ENCODE data around the gene MTF2.

DNA sequence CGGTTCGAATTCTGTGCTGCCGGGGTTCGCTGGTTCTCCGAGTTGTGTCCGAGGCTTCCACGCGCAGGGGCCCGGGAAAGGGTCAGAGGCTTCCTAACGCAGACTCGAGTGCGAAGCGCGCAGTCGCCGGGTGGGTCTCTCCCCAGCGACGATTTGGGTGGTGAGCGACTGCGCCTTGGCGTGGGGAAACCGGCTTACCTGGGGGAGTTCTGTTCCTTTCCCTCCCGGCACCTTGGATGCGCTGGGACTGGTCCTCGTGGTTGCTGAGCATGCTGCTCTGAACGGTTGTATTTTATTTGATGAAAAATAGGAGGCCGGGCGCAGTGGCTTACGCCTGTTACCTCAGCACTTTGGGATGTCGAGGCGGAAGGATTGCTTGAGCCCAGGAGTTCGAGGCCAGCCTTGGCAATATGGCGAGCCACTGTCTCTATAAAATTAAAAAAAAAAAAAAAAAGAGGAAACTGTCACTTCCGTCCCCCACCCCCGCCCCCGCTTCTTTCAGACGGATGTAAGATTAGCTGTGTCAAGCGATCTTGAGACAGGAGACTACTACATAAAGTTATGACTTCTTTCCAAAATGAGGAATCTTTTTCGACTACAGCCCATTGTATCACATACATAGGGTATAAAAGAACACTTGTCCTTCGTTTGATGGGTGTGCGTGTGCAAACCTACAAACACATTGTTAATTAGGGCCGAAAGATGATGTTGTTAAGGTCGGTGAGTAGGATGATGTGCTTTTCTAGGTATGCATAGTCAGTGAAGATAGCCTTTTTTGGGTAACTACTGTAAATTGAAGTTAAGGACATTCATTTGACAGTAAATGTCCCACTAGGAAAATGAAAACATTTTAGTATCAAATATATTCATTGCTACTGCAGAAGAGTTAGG, 101.9 kb downstream of the MTF2 start, which contains the start of gene CCDC18:
- TF ChIP-seq ZNF274 (IDR thresholded peaks at IDR 0.05; ENCODE audit: low read depth, low read length) (no peak), SUZ12 (IDR thresholded peaks at IDR 0.05; ENCODE audit: extremely low read depth, insufficient read depth, insufficient read length) (no peak), YY1 (IDR thresholded peaks at IDR 0.05; ENCODE audit: insufficient read depth, insufficient read length) (no peak)

All from NT2/D1 (cell line).